ENCODE results near the gene ATP2A2.
A peak's percentile ranks its signal among the peaks of the same experiment; 100 is the strongest.

DNA sequence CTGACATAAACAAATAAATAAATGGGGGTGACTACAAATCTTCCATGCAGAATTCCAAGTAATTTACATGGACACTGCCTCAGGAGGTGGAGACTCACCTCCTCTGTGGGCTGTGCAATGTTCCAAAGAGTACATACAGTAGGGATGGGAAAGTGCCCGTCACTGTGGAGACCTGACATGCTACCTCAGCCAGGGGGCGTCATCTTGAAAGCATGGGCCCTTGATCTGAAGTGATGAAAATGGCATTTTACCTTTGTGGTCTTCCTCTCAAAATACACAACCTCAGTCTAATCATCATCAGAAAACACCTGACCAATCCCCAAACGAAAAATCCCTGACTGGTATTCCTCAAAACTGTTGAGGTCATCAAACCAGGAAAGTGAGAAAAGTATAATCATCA is 74.0 kb downstream of the ATP2A2 start:
- TF ChIP-seq POLR2A (IDR thresholded peaks at IDR 0.05) (no peak), POLR2AphosphoS5 (IDR thresholded peaks at IDR 0.05) (no peak)
- TF ChIP-seq, protein P1, sequence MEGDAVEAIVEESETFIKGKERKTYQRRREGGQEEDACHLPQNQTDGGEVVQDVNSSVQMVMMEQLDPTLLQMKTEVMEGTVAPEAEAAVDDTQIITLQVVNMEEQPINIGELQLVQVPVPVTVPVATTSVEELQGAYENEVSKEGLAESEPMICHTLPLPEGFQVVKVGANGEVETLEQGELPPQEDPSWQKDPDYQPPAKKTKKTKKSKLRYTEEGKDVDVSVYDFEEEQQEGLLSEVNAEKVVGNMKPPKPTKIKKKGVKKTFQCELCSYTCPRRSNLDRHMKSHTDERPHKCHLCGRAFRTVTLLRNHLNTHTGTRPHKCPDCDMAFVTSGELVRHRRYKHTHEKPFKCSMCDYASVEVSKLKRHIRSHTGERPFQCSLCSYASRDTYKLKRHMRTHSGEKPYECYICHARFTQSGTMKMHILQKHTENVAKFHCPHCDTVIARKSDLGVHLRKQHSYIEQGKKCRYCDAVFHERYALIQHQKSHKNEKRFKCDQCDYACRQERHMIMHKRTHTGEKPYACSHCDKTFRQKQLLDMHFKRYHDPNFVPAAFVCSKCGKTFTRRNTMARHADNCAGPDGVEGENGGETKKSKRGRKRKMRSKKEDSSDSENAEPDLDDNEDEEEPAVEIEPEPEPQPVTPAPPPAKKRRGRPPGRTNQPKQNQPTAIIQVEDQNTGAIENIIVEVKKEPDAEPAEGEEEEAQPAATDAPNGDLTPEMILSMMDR (IDR thresholded peaks at IDR 0.05 in 8 of 11, conservative IDR thresholded peaks at IDR 0.05 in 3 of 11): peak in 8 of 11 experiments; percentile 12 to 57 (median 39)
